HCT116 (cell line): ENCODE data around the gene KLHL34. TPM values are rescaled to one million over a fixed set of nuclear protein-coding genes. Genes with fewer than 3 reads are reported as not detected.

Experiments used
- ATAC-seq: fragments of 200-7000 bp; cut with Tn5 transposase; 2 replicates; pipeline ENCODE4 v1.9.1; 2020; ENCODE audit warnings: mild to moderate bottlenecking, moderate library complexity
- BruUV-seq: library from RNA; stranded (reverse); fragments of 400-500 nt; replicated peaks from 2 replicates; lab custom pipeline; 2021; lab: Mats Ljungman, UMichigan
- CTCF ChIA-PET: fragments of 300-600 bp; sonication (Branson Sonifier 250); formaldehyde crosslinking; loops from one replicate; lab custom pipeline; 2021; ENCODE audit warnings: antibody characterized with exemption; lab: Charles Lee
- POLR2A ChIA-PET: fragments of 300-600, 350-600 bp; sonication (Branson Sonifier 250); formaldehyde crosslinking; loops from one replicate; lab custom pipeline; 2021; ENCODE audit warnings: antibody characterized with exemption; lab: Charles Lee
- RAD21 ChIA-PET, 2 experiments: fragments of 300-600 bp; sonication (Branson Sonifier 250); formaldehyde crosslinking; loops; one replicate each; lab custom pipeline; 2023; ENCODE audit warnings: low total read pairs in 2 of 2; ENCODE audit not compliant: uncharacterized antibody in 2 of 2, unreplicated experiment in 2 of 2, low non-redundant PET in 1 of 2; lab: Charles Lee
- DNase-seq: peaks from one replicate; pipeline ENCODE4 v3.0.0-alpha.2; 2010; ENCODE audit warnings: low read depth, low spot score
- H2AFZ ChIP-seq: fragments of 200-600 bp; shearing (Covaris generic), sonication (generic); 2 replicates; pipeline ENCODE4 v1.6.1; 2017; ENCODE audit warnings: low read depth, mixed run types, mixed read lengths, antibody characterized with exemption, low read length; ENCODE audit not compliant: poor library complexity, severe bottlenecking
- H3K27ac ChIP-seq: 2 replicates; pipeline ENCODE4 v1.5.1; 2012; ENCODE audit warnings: low read depth, low read length
- H3K27me3 ChIP-seq: fragments of 200-600 bp; sonication (generic); 2 replicates; pipeline ENCODE4 v1.6.1; 2016; ENCODE audit warnings: mixed run types, low read length, mixed read lengths; ENCODE audit not compliant: insufficient read depth
- H3K36me3 ChIP-seq, 2 experiments: fragments of 200-500 bp in 1 of 2; fragments of 200-600 bp in 1 of 2; sonication (Bioruptor generic) in 1 of 2; sonication (generic) in 1 of 2; 2 replicates each; pipeline versions ENCODE4 v1.5.1 to v1.6.1; 2014 to 2016; ENCODE audit warnings: low read length in 2 of 2, inconsistent platforms in 1 of 2, mixed read lengths in 1 of 2, mixed run types in 1 of 2; ENCODE audit not compliant: insufficient read depth in 2 of 2, control insufficient read depth in 1 of 2
- H3K4me1 ChIP-seq, 2 experiments: fragments of 200-600 bp in 1 of 2; sonication (generic) in 1 of 2; 2 replicates each; pipeline versions ENCODE4 v1.5.1 to v1.6.1; 2012 to 2017; ENCODE audit warnings: low read length in 2 of 2, inconsistent platforms in 1 of 2, mild to moderate bottlenecking in 1 of 2, mixed read lengths in 1 of 2, mixed run types in 1 of 2, moderate library complexity in 1 of 2; ENCODE audit not compliant: insufficient read depth in 2 of 2, control insufficient read depth in 1 of 2
- H3K4me2 ChIP-seq: fragments of 200-600 bp; sonication (generic); 2 replicates; pipeline ENCODE4 v1.6.1; 2017; ENCODE audit warnings: mixed run types, low read length, mixed read lengths
- H3K4me3 ChIP-seq, 2 experiments: fragments of 200-600 bp in 1 of 2; sonication (generic) in 1 of 2; replicated peaks in 1 of 2; 2 replicates each; pipeline ENCODE4 v1.5.1; 2011 to 2016; ENCODE audit warnings: low read length in 2 of 2, control low read depth in 1 of 2, low read depth in 1 of 2, mild to moderate bottlenecking in 1 of 2, mixed read lengths in 1 of 2, mixed run types in 1 of 2
- H3K79me2 ChIP-seq: fragments of 200-600 bp; sonication (generic); 2 replicates; pipeline ENCODE4 v1.6.1; 2017; ENCODE audit warnings: mild to moderate bottlenecking, mixed run types, low read length, moderate library complexity, mixed read lengths; ENCODE audit not compliant: insufficient read depth
- H3K9ac ChIP-seq: fragments of 200-600 bp; sonication (generic); 2 replicates; pipeline ENCODE4 v1.6.1; 2016; ENCODE audit warnings: low read length, mixed read lengths
- H3K9me2 ChIP-seq: fragments of 200-600 bp; sonication (generic), shearing (Covaris generic); 2 replicates; pipeline ENCODE4 v1.6.1; 2017; ENCODE audit warnings: mixed run types, mild to moderate bottlenecking, moderate library complexity; ENCODE audit not compliant: insufficient read depth
- H3K9me3 ChIP-seq, 2 experiments: fragments of 200-500 bp in 1 of 2; fragments of 200-600 bp in 1 of 2; sonication (Bioruptor generic) in 1 of 2; sonication (generic) in 1 of 2; 2 replicates each; pipeline ENCODE4 v1.6.1; 2014 to 2017; ENCODE audit warnings: low read length in 2 of 2, mixed read lengths in 2 of 2, inconsistent platforms in 1 of 2, low read depth in 1 of 2, mild to moderate bottlenecking in 1 of 2, mixed run types in 1 of 2, moderate library complexity in 1 of 2; ENCODE audit not compliant: control insufficient read depth in 1 of 2, insufficient read depth in 1 of 2
- H4K20me1 ChIP-seq: fragments of 200-600 bp; sonication (generic), shearing (Covaris generic); 2 replicates; pipeline ENCODE4 v1.6.1; 2017; ENCODE audit warnings: mixed run types, mild to moderate bottlenecking, moderate library complexity; ENCODE audit not compliant: insufficient read depth
- CBX3 ChIP-seq: IDR thresholded peaks from 2 replicates; pipeline ENCODE4 v1.6.1; 2012; ENCODE audit warnings: low read depth
- CEBPB ChIP-seq: IDR thresholded peaks from 2 replicates; pipeline ENCODE4 v1.6.1; 2012; ENCODE audit warnings: low read depth
- EGR1 ChIP-seq: IDR thresholded peaks from 2 replicates; pipeline ENCODE4 v1.6.1; 2012; ENCODE audit warnings: low read depth
- EZH2 ChIP-seq: fragments of 200-600 bp; sonication (generic); IDR thresholded peaks from 2 replicates; pipeline ENCODE4 v1.6.1; 2017; ENCODE audit warnings: antibody characterized with exemption, mixed run types
- EZH2phosphoT487 ChIP-seq: fragments of 200-600 bp; IDR thresholded peaks from 2 replicates; pipeline ENCODE4 v1.6.1; 2018; ENCODE audit warnings: antibody characterized with exemption, borderline replicate concordance
- FOSL1 ChIP-seq: IDR thresholded peaks from 2 replicates; pipeline ENCODE4 v1.6.1; 2012; ENCODE audit warnings: low read depth
- JUND ChIP-seq: IDR thresholded peaks from 2 replicates; pipeline ENCODE4 v1.6.1; 2012
- POLR2A ChIP-seq: IDR thresholded peaks from 2 replicates; pipeline ENCODE4 v1.7.0; 2011; ENCODE audit warnings: borderline replicate concordance; ENCODE audit not compliant: insufficient read depth, insufficient read length; ENCODE audit errors: extremely low read depth
- POLR2AphosphoS5 ChIP-seq: IDR thresholded peaks from 2 replicates; pipeline ENCODE4 v1.6.1; 2011; ENCODE audit warnings: mild to moderate bottlenecking, low read depth, low read length, moderate library complexity
- SIN3A ChIP-seq: IDR thresholded peaks from 2 replicates; pipeline ENCODE4 v1.6.1; 2012; ENCODE audit warnings: low read depth
- SRF ChIP-seq: IDR thresholded peaks from 2 replicates; pipeline ENCODE4 v1.6.1; 2012; ENCODE audit warnings: low read depth
- TCF7L2 ChIP-seq: IDR thresholded peaks from 2 replicates; pipeline ENCODE4 v1.7.0; 2011; ENCODE audit warnings: borderline replicate concordance, inconsistent platforms; ENCODE audit not compliant: insufficient read depth, insufficient read length; ENCODE audit errors: extremely low read depth
- ZFX ChIP-seq: fragments of 450-650 bp; IDR thresholded peaks from 2 replicates; pipeline ENCODE4 v1.6.1; 2017
- intact Hi-C: fragments of 100-400 bp; cut with micrococcal nuclease; formaldehyde crosslinking; loops from 2 replicates; pipeline ENCODE4 v1.10.0; 2022
- total RNA-seq: library from RNA; stranded (reverse); gene quantifications from one replicate; pipeline ENCODE4 v1.2.1, GENCODE V29; 2021; ENCODE audit not compliant: unreplicated experiment
- TF ChIP-seq, protein P1 (sequence below): IDR thresholded peaks from 2 replicates; pipeline ENCODE4 v1.6.1; 2012
- TF ChIP-seq, protein P2 (sequence below): IDR thresholded peaks from 2 replicates; pipeline ENCODE4 v1.6.1; 2011; ENCODE audit warnings: mild to moderate bottlenecking, low read length, moderate library complexity; ENCODE audit not compliant: insufficient replicate concordance; ENCODE audit errors: extremely low read depth
- TF ChIP-seq, protein P3 (sequence below): IDR thresholded peaks from 2 replicates; pipeline ENCODE4 v1.6.1; 2012
- TF ChIP-seq, protein P4 (sequence below), 3 experiments: fragments of 200-600 bp in 1 of 3; sonication (generic) in 1 of 3; IDR thresholded peaks in 2 of 3; conservative IDR thresholded peaks in 1 of 3; 2 replicates each; pipeline ENCODE4 v1.5.1; 2012 to 2017; ENCODE audit warnings: low read depth in 2 of 3, low read length in 2 of 3, antibody characterized with exemption in 1 of 3, borderline replicate concordance in 1 of 3, control low read depth in 1 of 3, mild to moderate bottlenecking in 1 of 3, mixed read lengths in 1 of 3, mixed run types in 1 of 3, moderate library complexity in 1 of 3; ENCODE audit not compliant: insufficient read depth in 1 of 3

KLHL34 gene
- total RNA-seq, 1 experiment from 2014 or later = not detected

DNA sequence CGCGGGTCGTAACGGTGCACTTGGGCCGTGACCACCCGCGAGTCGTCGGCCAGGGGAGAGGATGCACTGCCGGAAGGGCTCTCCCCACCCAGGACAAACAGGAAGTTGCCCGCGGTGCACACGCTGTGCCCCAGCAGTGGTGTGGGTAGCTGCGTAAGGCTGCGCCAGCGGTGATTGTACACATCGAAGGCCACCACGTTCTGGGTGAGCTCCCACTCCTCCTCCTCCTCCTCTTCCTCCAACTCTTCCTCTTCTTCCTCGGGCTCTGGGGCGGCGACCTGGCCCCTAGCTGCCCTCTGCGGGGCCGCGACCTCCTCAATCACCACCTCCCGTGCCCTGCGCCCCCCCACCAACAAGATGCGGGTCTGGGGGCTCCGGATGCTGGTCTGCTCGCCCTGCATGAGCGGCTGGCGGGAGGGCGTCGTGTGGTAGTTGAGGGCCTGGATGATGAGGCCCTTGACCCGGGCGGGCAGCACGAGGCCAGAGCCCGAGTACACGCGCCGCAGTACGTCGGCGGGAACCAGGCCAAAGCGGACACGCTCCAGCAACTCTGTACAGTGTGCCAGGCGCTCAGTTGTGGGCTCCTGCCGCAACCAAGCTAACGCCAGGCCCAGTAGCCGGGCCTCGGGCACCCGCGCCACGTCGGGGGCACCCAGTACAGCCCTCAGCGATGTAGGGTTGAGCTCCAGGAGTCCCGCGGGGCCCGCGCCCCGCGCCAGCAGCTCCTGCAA is 1.4 kb downstream of the KLHL34 start:
- TF ChIP-seq TCF7L2 = no peak
- TF ChIP-seq SRF = no peak
- no peak for TF ChIP-seq JUND
- TF ChIP-seq ZFX = no peak
- TF ChIP-seq, protein P1, sequence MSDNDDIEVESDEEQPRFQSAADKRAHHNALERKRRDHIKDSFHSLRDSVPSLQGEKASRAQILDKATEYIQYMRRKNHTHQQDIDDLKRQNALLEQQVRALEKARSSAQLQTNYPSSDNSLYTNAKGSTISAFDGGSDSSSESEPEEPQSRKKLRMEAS = no peak
- no peak for TF ChIP-seq EZH2phosphoT487
- TF ChIP-seq, protein P2, sequence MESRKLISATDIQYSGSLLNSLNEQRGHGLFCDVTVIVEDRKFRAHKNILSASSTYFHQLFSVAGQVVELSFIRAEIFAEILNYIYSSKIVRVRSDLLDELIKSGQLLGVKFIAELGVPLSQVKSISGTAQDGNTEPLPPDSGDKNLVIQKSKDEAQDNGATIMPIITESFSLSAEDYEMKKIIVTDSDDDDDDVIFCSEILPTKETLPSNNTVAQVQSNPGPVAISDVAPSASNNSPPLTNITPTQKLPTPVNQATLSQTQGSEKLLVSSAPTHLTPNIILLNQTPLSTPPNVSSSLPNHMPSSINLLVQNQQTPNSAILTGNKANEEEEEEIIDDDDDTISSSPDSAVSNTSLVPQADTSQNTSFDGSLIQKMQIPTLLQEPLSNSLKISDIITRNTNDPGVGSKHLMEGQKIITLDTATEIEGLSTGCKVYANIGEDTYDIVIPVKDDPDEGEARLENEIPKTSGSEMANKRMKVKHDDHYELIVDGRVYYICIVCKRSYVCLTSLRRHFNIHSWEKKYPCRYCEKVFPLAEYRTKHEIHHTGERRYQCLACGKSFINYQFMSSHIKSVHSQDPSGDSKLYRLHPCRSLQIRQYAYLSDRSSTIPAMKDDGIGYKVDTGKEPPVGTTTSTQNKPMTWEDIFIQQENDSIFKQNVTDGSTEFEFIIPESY = no peak
- TF ChIP-seq EZH2 = no peak
- TF ChIP-seq FOSL1 = no peak
- no peak for TF ChIP-seq EGR1
- TF ChIP-seq SIN3A = no peak
- TF ChIP-seq CBX3 = no peak
- TF ChIP-seq, protein P3, sequence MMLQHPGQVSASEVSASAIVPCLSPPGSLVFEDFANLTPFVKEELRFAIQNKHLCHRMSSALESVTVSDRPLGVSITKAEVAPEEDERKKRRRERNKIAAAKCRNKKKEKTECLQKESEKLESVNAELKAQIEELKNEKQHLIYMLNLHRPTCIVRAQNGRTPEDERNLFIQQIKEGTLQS = no peak
- no peak for TF ChIP-seq CEBPB
- TF ChIP-seq POLR2A = no peak
- TF ChIP-seq, protein P4, sequence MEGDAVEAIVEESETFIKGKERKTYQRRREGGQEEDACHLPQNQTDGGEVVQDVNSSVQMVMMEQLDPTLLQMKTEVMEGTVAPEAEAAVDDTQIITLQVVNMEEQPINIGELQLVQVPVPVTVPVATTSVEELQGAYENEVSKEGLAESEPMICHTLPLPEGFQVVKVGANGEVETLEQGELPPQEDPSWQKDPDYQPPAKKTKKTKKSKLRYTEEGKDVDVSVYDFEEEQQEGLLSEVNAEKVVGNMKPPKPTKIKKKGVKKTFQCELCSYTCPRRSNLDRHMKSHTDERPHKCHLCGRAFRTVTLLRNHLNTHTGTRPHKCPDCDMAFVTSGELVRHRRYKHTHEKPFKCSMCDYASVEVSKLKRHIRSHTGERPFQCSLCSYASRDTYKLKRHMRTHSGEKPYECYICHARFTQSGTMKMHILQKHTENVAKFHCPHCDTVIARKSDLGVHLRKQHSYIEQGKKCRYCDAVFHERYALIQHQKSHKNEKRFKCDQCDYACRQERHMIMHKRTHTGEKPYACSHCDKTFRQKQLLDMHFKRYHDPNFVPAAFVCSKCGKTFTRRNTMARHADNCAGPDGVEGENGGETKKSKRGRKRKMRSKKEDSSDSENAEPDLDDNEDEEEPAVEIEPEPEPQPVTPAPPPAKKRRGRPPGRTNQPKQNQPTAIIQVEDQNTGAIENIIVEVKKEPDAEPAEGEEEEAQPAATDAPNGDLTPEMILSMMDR (IDR thresholded peaks at IDR 0.05 in 2 of 3, conservative IDR thresholded peaks at IDR 0.05 in 1 of 3; ENCODE audit: borderline replicate concordance in 1 of 3, insufficient read depth in 1 of 3, low read depth in 2 of 3, low read length in 2 of 3) = no peak
- TF ChIP-seq POLR2AphosphoS5 = no peak
- H3K79me2 ChIP-seq = no peaks in the 10 kb centered on the region
- intact Hi-C loops = no loop called here
- ChIA-PET CTCF (no interaction called here), RAD21 (no interaction called here), POLR2A (no interaction called here)
- no peaks in the 10 kb centered on the region for H3K9me2 ChIP-seq
- no peak for ATAC-seq
- no peak overlapping the region for H2AFZ ChIP-seq
- no TSS peak for BruUV-seq
- H3K4me1 ChIP-seq = no peaks in the 10 kb centered on the region
- no peak overlapping the region for H3K9ac ChIP-seq
- H3K36me3 ChIP-seq = no peaks in the 10 kb centered on the region
- no peak overlapping the region for H3K27ac ChIP-seq
- H3K27me3 ChIP-seq = no peaks in the 10 kb centered on the region
- H3K9me3 ChIP-seq = no peaks in the 10 kb centered on the region
- H3K4me2 ChIP-seq = no peak overlapping the region
- H3K4me3 ChIP-seq = no peak overlapping the region
- no peak for DNase-seq
- H4K20me1 ChIP-seq = no peaks in the 10 kb centered on the region
